K562 (cell line): ENCODE results near the gene GBP7. TPM values are rescaled to one million over a fixed set of nuclear protein-coding genes. Genes with fewer than 3 reads are reported as not detected.

Experiments
- ATAC-seq: fragments of 200-7000 bp; cut with Tn5 transposase; 3 replicates; pipeline ENCODE4 v1.9.1; 2020; ENCODE audit warnings: moderate library complexity
- BruUV-seq: library from RNA; stranded (reverse); fragments of 400-500 nt; replicated peaks from 2 replicates; lab custom pipeline; 2021; lab: Mats Ljungman, UMichigan
- CTCF ChIA-PET: fragments of 300-600 bp; formaldehyde crosslinking; extraction: SDS; loops from one replicate; lab custom pipeline; 2021; ENCODE audit warnings: low intra/inter-chr PET ratio; lab: Yijun Ruan, JAX
- POLR2A ChIA-PET: fragments of 300-600, 350-650 bp; sonication (Branson Sonifier 250); formaldehyde crosslinking; extraction: SDS; loops from one replicate; lab custom pipeline; 2021; ENCODE audit warnings: antibody characterized with exemption, inconsistent platforms; lab: Yijun Ruan, JAX
- DNase-seq, 4 experiments: peaks; one replicate each; pipeline versions ENCODE4 v3.0.0 to v3.0.0-alpha.2; 2011 to 2018; ENCODE audit warnings: low spot score in 3 of 4, mixed read lengths in 3 of 4; ENCODE audit errors: extremely low read depth in 1 of 4
- FAIRE-seq: peaks from 2 replicates; lab custom pipeline; 2011; peaks lifted over from hg19 to GRCh38; lab: Jason Lieb, UNC
- H2AFZ ChIP-seq: 2 replicates; pipeline ENCODE4 v1.6.0; 2011; ENCODE audit warnings: low read depth, low read length, control low read depth, inconsistent platforms
- H3K27ac ChIP-seq: fragments of 200-600 bp; 3 replicates; pipeline ENCODE4 v1.8.0; 2011; ENCODE audit warnings: low read depth, mild to moderate bottlenecking, control low read depth, inconsistent platforms, low read length, moderate library complexity, mixed read lengths; ENCODE audit errors: extremely low read depth
- H3K27me3 ChIP-seq, 2 experiments: fragments of 300-600 bp in 1 of 2; 2 replicates in 1 of 2; 3 replicates in 1 of 2; pipeline versions ENCODE4 v1.6.0 to v1.8.0; 2011; ENCODE audit warnings: inconsistent platforms in 2 of 2, low read length in 2 of 2, mild to moderate bottlenecking in 1 of 2, mixed read lengths in 1 of 2, moderate library complexity in 1 of 2; ENCODE audit not compliant: control insufficient read depth in 2 of 2, insufficient read depth in 2 of 2
- H3K36me3 ChIP-seq: fragments of 300-600 bp; 3 replicates; pipeline ENCODE4 v1.8.0; 2011; ENCODE audit warnings: mild to moderate bottlenecking, low read length, inconsistent platforms; ENCODE audit not compliant: control insufficient read depth, insufficient read depth
- H3K4me1 ChIP-seq, 2 experiments: fragments of 200-600 bp in 1 of 2; replicated peaks in 1 of 2; 2 replicates in 1 of 2; 3 replicates in 1 of 2; pipeline versions ENCODE4 v1.5.1 to v1.8.0; 2011; ENCODE audit warnings: inconsistent platforms in 2 of 2, low read length in 2 of 2, mild to moderate bottlenecking in 1 of 2, mixed read lengths in 1 of 2, moderate library complexity in 1 of 2; ENCODE audit not compliant: control insufficient read depth in 2 of 2, insufficient read depth in 2 of 2
- H3K4me2 ChIP-seq: 2 replicates; pipeline ENCODE4 v1.6.1; 2011; ENCODE audit warnings: low read length, control low read depth, inconsistent platforms, mixed read lengths; ENCODE audit not compliant: insufficient read depth
- H3K4me3 ChIP-seq: fragments of 200-600 bp; sonication (generic), shearing (Covaris generic); 2 replicates; pipeline ENCODE4 v1.5.1; 2016; ENCODE audit warnings: control low read depth, inconsistent platforms
- H3K79me2 ChIP-seq: fragments of 200-600 bp; 3 replicates; pipeline ENCODE4 v1.8.0; 2011; ENCODE audit warnings: low read length, inconsistent platforms; ENCODE audit not compliant: control insufficient read depth, insufficient read depth
- H3K9ac ChIP-seq, 2 experiments: 2 replicates each; pipeline versions ENCODE4 v1.6.0 to v1.6.1; 2011; ENCODE audit warnings: low read depth in 2 of 2, low read length in 2 of 2, control low read depth in 1 of 2, inconsistent platforms in 1 of 2, mild to moderate bottlenecking in 1 of 2, mixed read lengths in 1 of 2; ENCODE audit not compliant: insufficient read depth in 1 of 2
- H3K9me1 ChIP-seq: one replicate; pipeline ENCODE4 v1.6.0; 2011; ENCODE audit warnings: inconsistent platforms, mild to moderate bottlenecking, low read length, moderate library complexity; ENCODE audit not compliant: control insufficient read depth, insufficient read depth
- H3K9me3 ChIP-seq: replicated peaks from 2 replicates; pipeline ENCODE4 v1.5.1; 2011; ENCODE audit warnings: low read depth, low read length, inconsistent platforms; ENCODE audit not compliant: control insufficient read depth, insufficient read depth
- H4K20me1 ChIP-seq: replicated peaks from 2 replicates; pipeline ENCODE4 v1.6.1; 2011; ENCODE audit warnings: low read length, inconsistent platforms, mixed read lengths; ENCODE audit not compliant: control insufficient read depth, insufficient read depth
- CREBBP ChIP-seq: IDR thresholded peaks from one replicate; pipeline ENCODE4 v1.6.1; 2012; ENCODE audit warnings: low read depth, mild to moderate bottlenecking, control low read depth, inconsistent platforms, low read length
- DNMT1 ChIP-seq: fragments of 450-650 bp; IDR thresholded peaks from 2 replicates; pipeline ENCODE4 v1.6.1; 2016; ENCODE audit warnings: antibody characterized with exemption, mild to moderate bottlenecking
- E2F5 ChIP-seq: sonication (generic); formaldehyde crosslinking; IDR thresholded peaks from 2 replicates; pipeline ENCODE4 v1.8.0; 2022; ENCODE audit warnings: mild to moderate bottlenecking, missing genetic modification reagents
- ETV5 ChIP-seq: sonication (generic); formaldehyde crosslinking; IDR thresholded peaks from 2 replicates; pipeline ENCODE4 v1.4.0; 2020; ENCODE audit warnings: low read depth, mild to moderate bottlenecking, missing genetic modification reagents
- FOXJ2 ChIP-seq: fragments of 200-800 bp; sonication (Bioruptor generic); IDR thresholded peaks from 2 replicates; pipeline ENCODE4 v1.6.1; 2016; ENCODE audit warnings: missing genetic modification characterization, missing compliant biosample characterization
- HSF4 ChIP-seq: fragments of 250-450 bp; sonication (Bioruptor Pico); IDR thresholded peaks from 2 replicates; pipeline ENCODE4 v2.1.2; 2022; ENCODE audit warnings: mild to moderate bottlenecking, moderate library complexity, borderline replicate concordance
- POLR2H ChIP-seq: IDR thresholded peaks from 2 replicates; pipeline ENCODE4 v1.6.1; 2016; ENCODE audit warnings: missing genetic modification characterization, low read depth, mild to moderate bottlenecking, control low read depth, missing compliant biosample characterization, moderate library complexity
- SMAD1 ChIP-seq: fragments of 150-350 bp; IDR thresholded peaks from 2 replicates; pipeline ENCODE4 v1.6.1; 2014; ENCODE audit warnings: low read length, low read depth; ENCODE audit not compliant: partially characterized antibody
- SP2 ChIP-seq: IDR thresholded peaks from 2 replicates; pipeline ENCODE4 v1.6.1; 2011; ENCODE audit warnings: mild to moderate bottlenecking, low read depth, low read length, moderate library complexity; ENCODE audit not compliant: poor library complexity, severe bottlenecking; ENCODE audit errors: extremely low read depth
- TARDBP ChIP-seq: fragments of 450-650 bp; IDR thresholded peaks from 2 replicates; pipeline ENCODE4 v1.6.1; 2016
- XRCC5 ChIP-seq: fragments of 200-400 bp; formaldehyde crosslinking; IDR thresholded peaks from 2 replicates; pipeline ENCODE4 v1.6.1; 2017; ENCODE audit warnings: low read depth, mild to moderate bottlenecking, low read length
- ZNF197 ChIP-seq: fragments of 200-800 bp; sonication (Bioruptor generic); IDR thresholded peaks from 2 replicates; pipeline ENCODE4 v1.6.1; 2016; ENCODE audit warnings: low read depth, missing genetic modification characterization, missing compliant biosample characterization
- ZNF707 ChIP-seq: fragments of 250-450 bp; sonication (Bioruptor Pico); conservative IDR thresholded peaks from 2 replicates; pipeline ENCODE4 v1.8.0; 2022; ENCODE audit warnings: inconsistent platforms, mild to moderate bottlenecking, moderate library complexity
- WGBS: fragments of 100-300 bp; shearing (Covaris generic); methylation state at CpG from one replicate; pipeline ENCODE4 v1.1.6; 2016; ENCODE audit warnings: low coverage, mixed read lengths; ENCODE audit not compliant: insufficient coverage; ENCODE audit errors: missing lambda C conversion rate; 5-methylcytosine and 5-hydroxymethylcytosine counted together
- in situ Hi-C: fragments of 300-500 bp; cut with MboI; formaldehyde crosslinking; loops from 4 replicates; pipeline ENCODE4 v1.15.0; 2018; ENCODE audit warnings: inconsistent platforms, mixed read lengths
- intact Hi-C: fragments of 100-400 bp; cut with micrococcal nuclease; formaldehyde crosslinking; loops from 2 replicates; pipeline ENCODE4 v1.14.2; 2022
- polyA plus RNA-seq, 8 experiments: library from polyadenylated mRNA; depleted of rRNA in 4 of 8; stranded (reverse) in 5 of 8; unstranded in 3 of 8; fragments of >200 nt; fragmentation: Nextera tagmentation in 2 of 8; fragmentation: Illumina TruSeq in 1 of 8; extraction: Ambion mirVana in 2 of 8; extraction: Trizol in 1 of 8; gene quantifications; 2 replicates each; pipeline versions ENCODE4 v1.2.1 to v1.2.3, GENCODE V29; 2011 to 2014; ENCODE audit warnings: inconsistent platforms in 1 of 8, missing spikeins in 1 of 8
- total RNA-seq, 7 experiments: library from RNA; depleted of rRNA in 6 of 7; stranded (reverse); fragments of >200 nt in 6 of 7; fragmentation: Illumina TruSeq in 2 of 7; extraction: Trizol in 2 of 7; gene quantifications; 2 replicates each; pipeline versions ENCODE4 v1.2.1 to v1.2.3, GENCODE V29; 2011 to 2021; ENCODE audit warnings: low replicate concordance in 1 of 7
- TF ChIP-seq, protein P1 (sequence below): fragments of 150-350 bp; IDR thresholded peaks from 2 replicates; pipeline ENCODE4 v1.6.1; 2014; ENCODE audit warnings: low read depth, mild to moderate bottlenecking, low read length, borderline replicate concordance

Gene GBP7
- total and polyA plus RNA-seq, 9 of the 15 experiments (the other 6 are each of a cell fraction or from before 2014, with no cell fraction given) = 0.03 TPM; not detected in 8

DNA sequence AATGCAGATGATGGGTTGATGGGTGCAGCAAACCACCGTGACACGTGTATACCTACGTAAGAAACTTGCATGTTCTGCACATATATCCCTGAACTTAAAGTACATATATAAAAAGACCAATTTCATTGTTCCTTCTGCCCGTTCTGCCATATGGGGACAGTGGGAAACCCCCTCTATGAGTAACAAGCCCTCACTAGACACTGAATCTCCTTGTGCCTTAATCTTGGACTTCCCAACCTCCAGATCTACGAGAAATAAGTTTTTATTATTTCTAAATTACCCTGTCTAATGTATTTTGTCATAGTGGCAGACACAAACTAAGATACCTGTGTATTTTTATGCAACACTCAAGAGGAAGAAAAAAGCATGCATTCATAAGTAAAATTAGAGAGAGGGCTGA lies 10.0 kb downstream of the GBP7 start:
- Histone ChIP-seq H3K4me2 (no peak overlapping the region), H3K9me3 (no peaks in the 10 kb centered on the region), H4K20me1 (no peaks in the 10 kb centered on the region), H3K79me2 (no peaks in the 10 kb centered on the region), H3K4me1 (no peaks in the 10 kb centered on the region), H3K9ac (no peak overlapping the region), H3K27ac (no peak overlapping the region), H3K36me3 (no peaks in the 10 kb centered on the region), H3K4me3 (no peak overlapping the region), H2AFZ (no peak overlapping the region), H3K27me3 (no peaks in the 10 kb centered on the region), H3K9me1 (no peaks in the 10 kb centered on the region)
- BruUV-seq = no TSS peak
- ChIA-PET CTCF (no interaction called here), POLR2A (no interaction called here)
- FAIRE-seq (no peak), DNase-seq (no peak), ATAC-seq (no peak)
- intact Hi-C loops (no loop called here), in situ Hi-C loops (no loop called here)
- 0% methylated on average over 5 of the region's 5 CpGs for WGBS
- TF ChIP-seq ZNF197 (CRISPR knock-in tag) (no peak), CREBBP (no peak), SP2 (no peak), TARDBP (no peak), HSF4 (CRISPR knock-in tag) (no peak), DNMT1 (no peak), FOXJ2 (tag) (no peak)

DNA sequence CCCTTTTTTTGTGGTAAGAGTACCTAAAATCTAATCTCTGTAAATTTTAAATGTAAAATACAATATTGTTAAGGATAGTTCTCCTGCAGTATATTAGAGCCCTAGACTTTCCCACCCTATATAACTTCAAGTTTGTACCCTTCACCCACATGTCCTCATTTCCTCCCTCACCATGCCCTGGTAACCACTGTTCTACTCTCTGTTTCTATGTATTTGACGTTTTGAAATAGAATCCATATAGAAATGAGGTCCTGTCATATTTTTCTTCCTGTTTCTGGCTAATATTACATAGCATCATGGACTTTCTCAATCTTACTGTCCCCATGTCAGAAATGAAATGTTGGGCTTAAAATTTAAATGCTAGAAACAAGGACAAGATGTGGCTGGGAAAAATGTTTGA lies 24.8 kb downstream of the GBP7 start:
- no peak overlapping the region for H3K27ac ChIP-seq
- POLR2A ChIA-PET = no interaction called here
- ATAC-seq = no peak
- no TSS peak for BruUV-seq
- no peaks in the 10 kb centered on the region for H3K36me3 ChIP-seq
- CTCF ChIA-PET = no interaction called here
- no peaks in the 10 kb centered on the region for H4K20me1 ChIP-seq
- TF ChIP-seq ETV5 (CRISPR knock-in tag) (no peak), SMAD1 (no peak), POLR2H (tag) (no peak), E2F5 (CRISPR knock-in tag) (no peak), ZNF707 (CRISPR knock-in tag) (no peak), XRCC5 (no peak)
- TF ChIP-seq, protein P1, sequence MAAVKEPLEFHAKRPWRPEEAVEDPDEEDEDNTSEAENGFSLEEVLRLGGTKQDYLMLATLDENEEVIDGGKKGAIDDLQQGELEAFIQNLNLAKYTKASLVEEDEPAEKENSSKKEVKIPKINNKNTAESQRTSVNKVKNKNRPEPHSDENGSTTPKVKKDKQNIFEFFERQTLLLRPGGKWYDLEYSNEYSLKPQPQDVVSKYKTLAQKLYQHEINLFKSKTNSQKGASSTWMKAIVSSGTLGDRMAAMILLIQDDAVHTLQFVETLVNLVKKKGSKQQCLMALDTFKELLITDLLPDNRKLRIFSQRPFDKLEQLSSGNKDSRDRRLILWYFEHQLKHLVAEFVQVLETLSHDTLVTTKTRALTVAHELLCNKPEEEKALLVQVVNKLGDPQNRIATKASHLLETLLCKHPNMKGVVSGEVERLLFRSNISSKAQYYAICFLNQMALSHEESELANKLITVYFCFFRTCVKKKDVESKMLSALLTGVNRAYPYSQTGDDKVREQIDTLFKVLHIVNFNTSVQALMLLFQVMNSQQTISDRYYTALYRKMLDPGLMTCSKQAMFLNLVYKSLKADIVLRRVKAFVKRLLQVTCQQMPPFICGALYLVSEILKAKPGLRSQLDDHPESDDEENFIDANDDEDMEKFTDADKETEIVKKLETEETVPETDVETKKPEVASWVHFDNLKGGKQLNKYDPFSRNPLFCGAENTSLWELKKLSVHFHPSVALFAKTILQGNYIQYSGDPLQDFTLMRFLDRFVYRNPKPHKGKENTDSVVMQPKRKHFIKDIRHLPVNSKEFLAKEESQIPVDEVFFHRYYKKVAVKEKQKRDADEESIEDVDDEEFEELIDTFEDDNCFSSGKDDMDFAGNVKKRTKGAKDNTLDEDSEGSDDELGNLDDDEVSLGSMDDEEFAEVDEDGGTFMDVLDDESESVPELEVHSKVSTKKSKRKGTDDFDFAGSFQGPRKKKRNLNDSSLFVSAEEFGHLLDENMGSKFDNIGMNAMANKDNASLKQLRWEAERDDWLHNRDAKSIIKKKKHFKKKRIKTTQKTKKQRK = no peak
- WGBS = 0% methylated on average over 1 of the region's 1 CpG
- no peaks in the 10 kb centered on the region for H3K9me1 ChIP-seq
- H3K79me2 ChIP-seq = no peaks in the 10 kb centered on the region
- FAIRE-seq = no peak
- in situ Hi-C loops = no loop called here
- no peaks in the 10 kb centered on the region for H3K9me3 ChIP-seq
- H3K9ac ChIP-seq = no peak overlapping the region
- H3K4me1 ChIP-seq = no peaks in the 10 kb centered on the region
- no peak overlapping the region for H2AFZ ChIP-seq
- no peak overlapping the region for H3K4me3 ChIP-seq
- H3K4me2 ChIP-seq = no peak overlapping the region
- no peak for DNase-seq
- intact Hi-C loops = no loop called here
- H3K27me3 ChIP-seq = no peaks in the 10 kb centered on the region
